ENCODE results near the gene HAUS8. TPM values are rescaled to one million over a fixed set of nuclear protein-coding genes. Genes with fewer than 3 reads are reported as not detected.
A peak's percentile ranks its signal among the peaks of the same experiment; 100 is the strongest.

Gene HAUS8
- polyA plus RNA-seq, 3 donors = 2.5 to 9.3 (median 4.4) TPM

- no peaks in the 10 kb centered on the region for H4K20me1 ChIP-seq (ENCODE audit: insufficient read depth, low read length)
- H3K4me3 Mint-ChIP-seq = no peak overlapping the region
- H3K9me3 ChIP-seq (replicated peaks in 1 of 2; ENCODE audit: control insufficient read depth in 1 of 2, insufficient read depth in 1 of 2, low read length in 2 of 2) = no peaks in the 10 kb centered on the region
- H3K27ac Mint-ChIP-seq = peak overlapping the region in 1 of 7 donors; percentile 16
- TF ChIP-seq CTCF (IDR thresholded peaks at IDR 0.05) = no peak
- no peaks in the 10 kb centered on the region for H3K4me1 Mint-ChIP-seq
- no peak overlapping the region for H3K27ac ChIP-seq (ENCODE audit: low read depth in 1 of 2, low read length in 2 of 2)
- DNase-seq = no peak
- peaks cover 46 to 56% of the 10 kb centered on the region in 2 donors for H3K36me3 Mint-ChIP-seq
- no peak overlapping the region for H2AFZ ChIP-seq (ENCODE audit: insufficient read depth, low read depth, low read length, poor library complexity, severe bottlenecking)
- peaks cover 0 to 6% (median 2%) of the 10 kb centered on the region in 3 donors for H3K27me3 Mint-ChIP-seq (ENCODE audit: low read depth in 3 of 3)
- H3K79me2 ChIP-seq (ENCODE audit: insufficient read depth, low read length) = no peaks in the 10 kb centered on the region
- H3K4me3 ChIP-seq (replicated peaks in 1 of 3; ENCODE audit: low read depth in 2 of 3, low read length in 3 of 3) = no peak overlapping the region
- WGBS (ENCODE audit: insufficient coverage) = 98% methylated on average over 11 of the region's 16 CpGs
- no peaks in the 10 kb centered on the region for H3K27me3 ChIP-seq (ENCODE audit: control insufficient read depth in 2 of 2, insufficient read depth in 2 of 2, low read length in 2 of 2)
- peaks cover 27 to 57% of the 10 kb centered on the region in 2 donors for H3K36me3 ChIP-seq (replicated peaks in 1 of 2; ENCODE audit: control insufficient read depth in 1 of 2, insufficient read depth in 2 of 2, low read length in 2 of 2)
- intact Hi-C loops (cut with micrococcal nuclease) = no loop called here
- H3K9me3 Mint-ChIP-seq = no peaks in the 10 kb centered on the region
- no peaks in the 10 kb centered on the region for H3K4me1 ChIP-seq (ENCODE audit: control insufficient read depth in 1 of 2, insufficient read depth in 2 of 2, low read length in 2 of 2)
- H3K9ac ChIP-seq (ENCODE audit: insufficient read depth, low read length, poor library complexity, severe bottlenecking) = no peak overlapping the region
- H3K4me2 ChIP-seq (replicated peaks; ENCODE audit: extremely low read depth, low read length, poor library complexity, severe bottlenecking) = no peak overlapping the region
Measured at GRCh38 chr19:17048885-17049453, 26.3 kb downstream of the HAUS8 start.

DNA sequence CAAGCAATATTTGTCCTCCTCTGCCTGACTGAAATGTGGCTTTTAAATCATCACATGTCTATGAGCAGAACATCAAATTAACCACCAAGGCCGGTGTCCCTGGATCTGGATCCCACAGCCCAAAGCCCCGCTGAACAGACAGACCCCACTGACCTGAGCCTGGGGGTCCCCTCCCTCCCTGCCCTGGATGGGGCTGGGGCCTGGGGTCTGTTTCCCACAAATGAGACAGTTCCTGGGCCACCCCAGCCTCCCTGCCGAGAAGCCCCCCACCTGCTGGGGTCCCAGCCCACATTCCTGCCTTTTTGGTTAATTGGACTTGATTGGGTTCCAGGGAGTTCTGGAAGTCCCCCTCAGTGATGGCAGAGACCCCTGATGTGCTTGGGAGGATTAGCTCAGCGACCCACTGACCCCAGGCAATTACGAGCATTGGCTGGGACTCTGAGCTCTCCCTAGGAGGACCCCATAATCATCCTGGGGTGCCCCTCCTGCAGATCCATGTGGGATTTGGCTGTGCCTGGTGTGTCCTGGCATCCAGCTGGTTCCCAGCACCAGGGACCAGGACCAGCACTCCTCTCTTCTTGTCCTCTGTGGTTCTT lies 29.2 kb downstream of the HAUS8 start:
- Histone ChIP-seq H3K36me3 (replicated peaks in 1 of 2; ENCODE audit: control insufficient read depth in 1 of 2, insufficient read depth in 2 of 2, low read length in 2 of 2) (peaks cover 14 to 31% of the 10 kb centered on the region in 2 donors), H2AFZ (ENCODE audit: insufficient read depth, low read depth, low read length, poor library complexity, severe bottlenecking) (no peak overlapping the region), H3K4me2 (replicated peaks; ENCODE audit: extremely low read depth, low read length, poor library complexity, severe bottlenecking) (no peak overlapping the region), H4K20me1 (ENCODE audit: insufficient read depth, low read length) (no peaks in the 10 kb centered on the region), H3K27ac (ENCODE audit: low read depth in 1 of 2, low read length in 2 of 2) (no peak overlapping the region), H3K9me3 (replicated peaks in 1 of 2; ENCODE audit: control insufficient read depth in 1 of 2, insufficient read depth in 1 of 2, low read length in 2 of 2) (no peaks in the 10 kb centered on the region), H3K4me3 (replicated peaks in 1 of 3; ENCODE audit: low read depth in 2 of 3, low read length in 3 of 3) (no peak overlapping the region), H3K4me1 (ENCODE audit: control insufficient read depth in 1 of 2, insufficient read depth in 2 of 2, low read length in 2 of 2) (no peaks in the 10 kb centered on the region), H3K9ac (ENCODE audit: insufficient read depth, low read length, poor library complexity, severe bottlenecking) (no peak overlapping the region), H3K27me3 (ENCODE audit: control insufficient read depth in 2 of 2, insufficient read depth in 2 of 2, low read length in 2 of 2) (no peaks in the 10 kb centered on the region), H3K79me2 (ENCODE audit: insufficient read depth, low read length) (no peaks in the 10 kb centered on the region)
- H3K27ac Mint-ChIP-seq = peak overlapping the region in 1 of 7 donors; percentile 2
- no peaks in the 10 kb centered on the region for H3K4me1 Mint-ChIP-seq
- no peak for TF ChIP-seq CTCF (IDR thresholded peaks at IDR 0.05)
- intact Hi-C loops (cut with micrococcal nuclease) = no loop called here
- no peak overlapping the region for H3K4me3 Mint-ChIP-seq
- peaks cover 0 to 2% (median 0%) of the 10 kb centered on the region in 7 donors for H3K9me3 Mint-ChIP-seq
- peaks cover 8 to 23% (median 16%) of the 10 kb centered on the region in 3 donors for H3K27me3 Mint-ChIP-seq (ENCODE audit: low read depth in 3 of 3)
- 91% methylated on average over 4 of the region's 5 CpGs for whole genome bisulfite sequencing (ENCODE audit: insufficient coverage)
- no peak for DNase-seq
- peaks cover 26% of the 10 kb centered on the region in 2 donors for H3K36me3 Mint-ChIP-seq
